Measurements from ENCODE around the gene UGT2A2.

UGT2A2 gene

DNA sequence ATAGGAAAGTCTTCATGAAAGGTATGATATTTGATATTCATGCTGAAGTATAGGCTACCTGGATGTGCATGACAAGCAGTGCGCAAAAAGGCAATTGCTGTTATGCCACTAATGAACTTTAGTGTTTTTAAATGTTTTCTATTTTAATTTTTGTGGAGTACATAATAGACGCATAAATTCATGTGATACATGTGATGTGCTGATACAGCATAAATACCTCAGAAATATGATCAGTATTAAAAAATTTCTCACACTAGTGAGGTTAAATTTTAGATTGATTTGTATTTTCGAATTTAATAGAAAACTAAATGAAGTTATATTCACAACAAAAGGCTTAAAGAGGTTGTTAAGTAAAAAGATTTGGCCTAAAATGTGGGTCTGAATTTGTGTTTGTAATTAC, 11.4 kb upstream of the UGT2A2 start:
- no peak overlapping the region for H3K4me3 ChIP-seq (ENCODE audit: low read depth, low read length)
- TF ChIP-seq, protein P1, sequence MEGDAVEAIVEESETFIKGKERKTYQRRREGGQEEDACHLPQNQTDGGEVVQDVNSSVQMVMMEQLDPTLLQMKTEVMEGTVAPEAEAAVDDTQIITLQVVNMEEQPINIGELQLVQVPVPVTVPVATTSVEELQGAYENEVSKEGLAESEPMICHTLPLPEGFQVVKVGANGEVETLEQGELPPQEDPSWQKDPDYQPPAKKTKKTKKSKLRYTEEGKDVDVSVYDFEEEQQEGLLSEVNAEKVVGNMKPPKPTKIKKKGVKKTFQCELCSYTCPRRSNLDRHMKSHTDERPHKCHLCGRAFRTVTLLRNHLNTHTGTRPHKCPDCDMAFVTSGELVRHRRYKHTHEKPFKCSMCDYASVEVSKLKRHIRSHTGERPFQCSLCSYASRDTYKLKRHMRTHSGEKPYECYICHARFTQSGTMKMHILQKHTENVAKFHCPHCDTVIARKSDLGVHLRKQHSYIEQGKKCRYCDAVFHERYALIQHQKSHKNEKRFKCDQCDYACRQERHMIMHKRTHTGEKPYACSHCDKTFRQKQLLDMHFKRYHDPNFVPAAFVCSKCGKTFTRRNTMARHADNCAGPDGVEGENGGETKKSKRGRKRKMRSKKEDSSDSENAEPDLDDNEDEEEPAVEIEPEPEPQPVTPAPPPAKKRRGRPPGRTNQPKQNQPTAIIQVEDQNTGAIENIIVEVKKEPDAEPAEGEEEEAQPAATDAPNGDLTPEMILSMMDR (IDR thresholded peaks at IDR 0.05; ENCODE audit: low read depth, low read length) = no peak

DNA sequence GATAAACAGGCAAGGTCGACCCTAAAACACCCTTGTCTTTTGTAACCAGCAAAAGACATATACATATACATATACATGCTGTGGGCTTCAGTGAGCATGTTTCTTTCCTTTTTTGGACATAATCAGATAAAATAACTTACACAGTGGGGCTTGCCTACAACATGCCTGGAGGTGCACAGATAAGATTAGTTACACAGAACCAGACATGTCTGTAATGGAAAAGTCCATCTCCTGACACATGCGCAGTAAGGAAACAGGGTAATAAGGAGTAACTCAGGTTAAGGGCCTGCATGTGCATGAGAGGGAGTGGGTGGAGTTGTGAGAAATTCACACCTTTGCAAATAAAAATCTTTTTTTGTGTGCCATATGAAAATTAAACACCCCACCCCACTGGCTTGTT, 10.2 kb upstream of the UGT2A2 start:
- TF ChIP-seq, protein P1 (IDR thresholded peaks at IDR 0.05; ENCODE audit: low read depth, low read length) = no peak
- no peak overlapping the region for H3K4me3 ChIP-seq (ENCODE audit: low read depth, low read length)

DNA sequence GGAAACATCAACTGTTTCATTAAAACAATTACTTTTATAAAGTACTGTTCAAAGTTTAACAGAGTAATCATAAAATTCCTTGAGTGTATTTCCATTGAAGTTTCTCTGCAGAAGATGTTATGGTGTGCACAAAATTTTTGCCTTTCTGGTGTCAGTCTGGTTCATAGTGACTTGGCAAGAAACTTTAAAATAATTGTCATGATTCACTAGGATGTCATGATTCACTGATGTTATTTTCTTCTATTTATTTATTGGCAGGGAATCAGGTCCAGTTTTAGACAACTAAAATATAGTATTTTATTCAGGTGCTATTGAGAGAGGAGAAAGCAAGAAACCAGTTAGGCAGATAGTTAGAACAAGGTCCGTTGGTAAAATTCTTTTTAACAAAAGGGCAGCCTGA, 9.8 kb upstream of the UGT2A2 start:
- TF ChIP-seq, protein P1 (IDR thresholded peaks at IDR 0.05; ENCODE audit: low read depth, low read length) = no peak
- H3K4me3 ChIP-seq (ENCODE audit: low read depth, low read length) = no peak overlapping the region

DNA sequence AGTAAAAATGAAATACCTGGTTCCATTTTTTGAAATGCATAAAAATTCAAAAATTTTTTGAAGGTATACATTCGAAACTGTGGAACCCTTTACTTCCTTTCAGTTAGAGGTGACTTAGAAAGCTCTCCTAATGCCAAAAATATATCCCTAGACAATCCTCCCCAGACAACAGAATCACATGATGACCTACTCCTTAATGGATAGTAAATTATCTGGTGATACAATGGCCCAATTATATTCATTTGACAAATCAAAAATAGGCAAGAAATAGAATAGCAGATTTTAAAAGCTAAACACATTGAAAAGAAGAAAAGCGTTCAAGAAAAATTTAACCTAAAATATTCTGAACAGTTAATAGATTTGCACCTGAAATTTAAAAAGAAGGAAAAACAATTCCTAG, 3.5 kb upstream of the UGT2A2 start:
- H3K4me3 ChIP-seq (ENCODE audit: low read depth, low read length) = no peak overlapping the region
- TF ChIP-seq, protein P1 (IDR thresholded peaks at IDR 0.05; ENCODE audit: low read depth, low read length) = no peak

DNA sequence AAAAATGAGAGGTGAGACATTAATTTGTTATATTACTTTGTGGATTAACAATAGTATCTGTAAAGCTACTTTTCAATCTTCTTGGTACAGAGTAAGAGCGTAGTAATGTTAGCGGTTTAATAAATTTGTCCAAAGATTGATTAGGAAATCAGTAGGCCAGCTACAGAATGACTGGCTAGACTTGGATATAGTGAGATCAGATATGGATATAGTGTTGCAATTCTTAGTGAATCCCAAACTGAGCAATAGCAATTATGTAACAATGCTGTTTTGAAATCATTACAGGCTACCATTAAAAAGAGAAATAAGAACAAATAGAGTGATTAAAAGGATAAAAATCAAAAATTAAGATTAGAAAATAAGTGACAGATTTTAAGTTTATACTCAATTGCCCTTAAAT, 847 bp upstream of the UGT2A2 start:
- no peak overlapping the region for H3K4me3 ChIP-seq (ENCODE audit: low read depth, low read length)
- TF ChIP-seq, protein P1 (IDR thresholded peaks at IDR 0.05; ENCODE audit: low read depth, low read length) = no peak

DNA sequence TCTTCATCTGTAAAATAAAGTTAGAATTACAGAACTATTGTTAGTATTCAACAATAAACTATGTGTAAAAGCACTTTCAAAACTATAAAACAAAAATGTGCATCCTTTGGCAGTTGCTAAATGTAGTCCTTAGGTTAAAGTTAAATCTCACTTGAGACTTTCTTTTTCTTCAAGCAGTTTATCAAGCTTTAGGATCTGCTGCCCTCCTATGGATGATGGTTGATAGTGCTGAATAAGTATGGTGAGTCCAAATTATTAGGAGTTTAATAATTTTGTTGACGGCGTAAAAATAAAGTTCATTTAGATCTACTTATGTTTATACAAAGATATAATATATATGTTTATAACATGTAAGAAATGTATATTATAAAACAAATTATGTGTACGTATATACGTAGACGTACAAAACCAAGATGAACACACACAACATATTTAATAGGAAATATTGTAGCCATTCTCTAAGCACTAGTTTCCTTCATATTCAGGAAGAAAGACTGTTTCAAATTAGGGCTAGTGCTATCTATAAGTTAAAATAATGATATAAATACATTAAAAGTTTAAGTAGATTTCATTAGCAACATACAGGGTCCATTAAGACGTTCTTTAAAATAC, 22.3 kb downstream of the UGT2A2 start:
- TF ChIP-seq, protein P1 (IDR thresholded peaks at IDR 0.05; ENCODE audit: low read depth, low read length) = no peak

DNA sequence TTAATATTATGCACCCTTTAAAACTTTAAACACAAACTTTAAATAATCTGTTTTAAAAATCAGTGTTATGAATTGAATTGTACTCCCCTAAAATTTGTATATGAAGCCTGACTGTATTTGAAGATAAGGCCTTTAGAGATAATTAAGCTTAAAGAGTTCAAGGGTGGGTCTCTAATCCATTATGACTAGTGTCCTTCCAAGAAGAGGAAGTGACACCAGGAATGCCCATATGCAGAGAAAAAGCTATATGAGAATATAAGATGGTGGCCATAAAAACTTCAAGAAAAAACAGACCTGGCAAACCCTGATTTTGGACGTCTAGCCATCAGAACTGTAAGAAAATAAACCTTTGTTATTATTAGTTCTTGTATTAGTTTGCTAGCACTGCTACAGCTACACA, 29.0 kb downstream of the UGT2A2 start:
- TF ChIP-seq, protein P1 (IDR thresholded peaks at IDR 0.05; ENCODE audit: low read depth, low read length) = no peak
- H3K4me3 ChIP-seq (ENCODE audit: low read depth, low read length) = no peak overlapping the region

More for the DNA sequence above, 22.3 kb downstream of the UGT2A2 start:
- no peak overlapping the region for H3K4me3 ChIP-seq (ENCODE audit: low read depth, low read length)

Measured in WI38 (cell line).